ENCODE measurements around the gene SUSD1.

GRCh38 chr9:112084907-112085306 lies 90.2 kb downstream of the SUSD1 start:
- no peak for TF ChIP-seq REST (IDR thresholded peaks at IDR 0.05; ENCODE audit: insufficient read depth in 1 of 2, low read depth in 2 of 2, low read length in 2 of 2)
- no peak for TF ChIP-seq POLR2AphosphoS5 (IDR thresholded peaks at IDR 0.05; ENCODE audit: low read depth, low read length)
- TF ChIP-seq FOXP2 (optimal IDR thresholded peaks at IDR 0.05; ENCODE audit: borderline replicate concordance, extremely low read depth, extremely low read length, insufficient read depth), result no peak
- TF ChIP-seq SIN3A (IDR thresholded peaks at IDR 0.05; ENCODE audit: borderline replicate concordance, insufficient read depth, low read length), result no peak

Data from PFSK-1 (cell line).